Left hindlimb (tissue), 1 donor: ENCODE data around the gene MYBPC3.
"Not testable (repeated sequence)": the region's sequence is repeated elsewhere in the genome, so short reads cannot be mapped to it uniquely, and the experiment has no call there.

Experiments used
- DNase-seq: peaks from one replicate; pipeline ENCODE4 v3.0.0-alpha.2; 2018

MYBPC3 gene

DNA sequence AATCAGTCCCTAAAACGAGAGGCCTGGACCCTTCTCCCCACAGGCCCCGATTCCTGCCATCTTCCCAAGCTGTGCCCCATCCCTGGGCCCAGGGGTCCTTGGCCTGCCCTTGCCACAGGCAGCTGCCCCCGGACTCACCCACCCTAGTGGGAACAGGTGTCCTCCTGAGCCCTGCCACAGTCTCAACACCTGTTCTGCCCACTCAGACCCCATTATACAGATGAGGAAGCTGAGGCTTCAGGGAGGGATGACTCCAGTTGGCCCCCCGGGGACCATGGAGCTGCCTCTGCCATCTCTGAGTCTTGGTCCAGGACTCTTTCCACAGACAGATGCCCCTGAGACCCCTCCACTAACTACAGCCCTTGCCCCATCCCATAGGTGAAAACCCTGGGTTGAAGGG lies 15.9 kb downstream of the MYBPC3 start:
- DNase-seq: no peak

DNA sequence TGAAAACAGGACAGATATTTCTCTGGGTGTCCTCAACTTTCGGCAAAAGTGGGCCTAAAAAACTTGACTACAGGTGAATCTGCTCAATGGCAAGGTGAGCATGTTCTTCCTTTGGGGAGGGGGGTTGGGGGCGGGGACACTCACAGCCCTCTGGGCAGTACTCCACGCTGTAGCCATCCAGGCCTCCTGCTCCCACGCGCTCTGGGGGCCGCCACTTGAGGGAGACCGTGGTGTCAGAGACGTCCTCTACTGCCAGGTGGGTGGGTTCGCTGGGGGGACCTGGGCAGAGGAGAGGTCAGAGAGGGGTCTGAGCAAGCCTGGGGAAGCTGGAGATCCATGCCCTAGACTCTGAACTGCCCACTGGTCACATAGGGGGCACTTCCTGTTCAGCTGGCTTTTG lies 16.8 kb downstream of the MYBPC3 start:
- no peak for DNase-seq

DNA sequence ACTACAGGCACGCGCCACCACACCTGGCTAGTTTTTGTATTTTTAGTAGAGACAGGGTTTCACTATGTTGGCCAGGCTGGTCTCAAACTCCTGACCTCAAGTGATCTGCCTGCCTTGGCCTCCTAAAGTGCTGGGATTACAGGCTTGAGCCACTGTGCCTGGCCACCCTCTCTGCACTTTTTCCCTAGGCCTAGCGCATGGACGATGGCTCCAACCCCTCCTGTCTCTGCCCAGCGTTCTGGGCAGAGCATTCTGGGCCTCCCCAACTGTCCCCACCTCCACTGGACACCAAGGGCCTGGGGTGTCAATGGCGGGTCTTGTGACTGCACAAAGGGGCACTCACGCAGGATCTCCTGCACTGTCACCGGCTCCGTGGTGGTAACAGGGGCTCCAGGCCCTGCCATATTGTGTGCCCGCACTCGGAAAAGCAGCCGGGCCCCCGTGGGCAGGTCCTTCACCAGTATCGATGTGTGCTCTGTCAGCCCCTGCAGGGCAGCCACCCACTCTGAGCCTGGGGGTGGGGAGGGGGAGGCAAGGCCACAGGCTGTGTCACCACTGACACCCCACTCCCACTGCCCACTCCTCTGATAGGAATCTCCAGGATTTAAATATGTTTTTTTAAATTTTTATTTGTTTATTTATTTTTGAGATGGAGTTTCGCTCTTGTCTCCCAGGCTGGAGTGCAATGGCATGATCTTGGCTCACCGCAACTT lies 17.6 kb downstream of the MYBPC3 start:
- DNase-seq: not testable (repeated sequence)

DNA sequence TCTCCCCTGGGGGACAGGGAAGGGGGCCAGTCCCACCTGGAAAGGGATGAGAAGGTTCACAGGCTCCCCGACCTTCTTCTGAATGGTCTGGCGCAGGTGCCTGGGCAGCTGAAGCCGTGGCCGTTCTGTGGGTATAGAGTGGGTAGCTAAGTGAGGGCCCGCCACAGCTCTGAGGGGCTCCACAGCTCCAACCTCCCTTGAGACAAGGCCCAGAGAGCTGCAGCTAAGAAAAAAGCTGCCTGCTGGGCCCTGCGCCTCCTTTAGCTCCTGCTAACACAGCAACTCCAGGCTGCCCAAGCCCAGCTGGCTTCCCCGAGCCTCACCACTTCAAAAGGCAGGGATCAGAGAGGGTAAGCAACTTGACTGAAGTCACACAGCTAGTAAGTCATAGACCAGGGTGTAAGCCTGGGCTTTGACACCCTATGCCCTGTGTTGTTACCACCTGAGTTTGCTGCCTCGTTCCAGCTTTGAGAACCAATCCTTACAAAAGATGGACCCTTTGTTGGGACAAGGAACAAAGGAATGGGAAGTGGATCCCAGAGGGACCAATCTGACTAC lies 18.5 kb downstream of the MYBPC3 start:
- DNase-seq: no peak

DNA sequence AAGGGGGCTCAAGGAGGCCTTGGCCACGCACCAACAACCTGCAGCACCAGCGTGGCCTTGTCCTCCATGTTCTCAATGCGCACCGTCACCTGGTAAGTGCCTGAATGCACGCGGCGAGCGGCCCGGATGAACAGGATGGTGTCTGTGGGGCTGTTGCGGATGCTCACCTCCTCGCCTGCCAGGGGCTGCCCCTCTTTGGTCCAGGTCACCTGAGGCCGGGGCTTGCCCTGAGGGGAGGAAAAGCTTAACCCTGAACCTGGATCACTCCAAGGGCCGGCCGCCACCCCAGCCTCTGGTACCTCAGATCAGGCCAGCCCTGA lies 19.0 kb downstream of the MYBPC3 start:
- no peak for DNase-seq

DNA sequence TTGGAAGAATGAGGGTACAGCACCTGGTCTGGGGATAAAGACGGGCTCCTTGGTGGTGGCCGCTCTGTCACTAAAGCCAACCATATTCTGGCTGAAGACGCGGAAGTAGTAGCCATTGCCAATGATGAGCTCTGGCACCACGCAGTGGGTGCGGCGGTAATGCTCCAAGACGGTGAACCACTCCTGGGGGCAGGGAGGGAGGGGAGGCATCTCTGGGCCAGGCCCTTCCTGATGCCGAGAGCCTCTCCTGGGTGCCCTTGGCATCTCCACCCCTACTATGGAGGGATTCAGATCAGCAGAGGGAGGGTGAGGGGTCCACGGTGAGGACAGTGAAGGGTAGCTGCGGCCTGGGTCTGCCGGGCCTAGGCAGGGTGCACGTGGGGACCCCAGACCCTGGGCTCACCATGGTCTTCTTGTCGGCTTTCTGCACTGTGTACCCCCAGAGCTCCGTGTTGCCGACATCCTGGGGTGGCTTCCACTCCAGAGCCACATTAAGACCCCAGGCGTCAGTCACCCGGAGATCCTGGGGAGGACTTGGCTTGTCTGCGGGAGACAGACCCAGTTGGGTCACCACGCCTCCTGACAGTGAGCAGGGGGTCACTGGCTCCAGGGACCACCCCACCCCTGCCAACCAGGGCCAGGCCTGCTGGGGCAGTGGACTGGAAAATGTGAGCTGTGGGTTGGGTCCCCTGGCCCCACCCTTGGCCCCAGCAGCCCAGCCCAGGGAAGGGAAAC lies 19.5 kb downstream of the MYBPC3 start:
- DNase-seq: no peak

DNA sequence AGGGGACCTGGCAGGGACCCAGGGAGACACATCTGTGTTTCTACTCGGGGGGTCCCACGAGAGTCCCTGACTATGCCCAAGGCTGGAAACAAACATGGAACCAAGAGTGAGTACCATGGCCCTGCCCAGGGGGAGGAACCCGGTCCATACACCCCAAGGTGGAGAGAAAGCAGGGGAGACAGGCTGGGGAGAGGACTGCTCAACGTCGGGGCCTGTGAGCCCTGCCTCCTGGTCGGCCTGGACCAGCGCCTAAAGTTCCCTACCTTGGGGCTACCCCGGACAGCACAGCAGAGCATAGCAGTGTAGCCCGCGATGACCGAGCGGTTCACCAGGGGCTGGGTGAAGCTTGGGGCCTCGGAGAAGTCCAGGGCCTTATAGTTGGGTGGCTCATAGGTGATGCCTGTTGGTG lies 20.2 kb downstream of the MYBPC3 start:
- no peak for DNase-seq

DNA sequence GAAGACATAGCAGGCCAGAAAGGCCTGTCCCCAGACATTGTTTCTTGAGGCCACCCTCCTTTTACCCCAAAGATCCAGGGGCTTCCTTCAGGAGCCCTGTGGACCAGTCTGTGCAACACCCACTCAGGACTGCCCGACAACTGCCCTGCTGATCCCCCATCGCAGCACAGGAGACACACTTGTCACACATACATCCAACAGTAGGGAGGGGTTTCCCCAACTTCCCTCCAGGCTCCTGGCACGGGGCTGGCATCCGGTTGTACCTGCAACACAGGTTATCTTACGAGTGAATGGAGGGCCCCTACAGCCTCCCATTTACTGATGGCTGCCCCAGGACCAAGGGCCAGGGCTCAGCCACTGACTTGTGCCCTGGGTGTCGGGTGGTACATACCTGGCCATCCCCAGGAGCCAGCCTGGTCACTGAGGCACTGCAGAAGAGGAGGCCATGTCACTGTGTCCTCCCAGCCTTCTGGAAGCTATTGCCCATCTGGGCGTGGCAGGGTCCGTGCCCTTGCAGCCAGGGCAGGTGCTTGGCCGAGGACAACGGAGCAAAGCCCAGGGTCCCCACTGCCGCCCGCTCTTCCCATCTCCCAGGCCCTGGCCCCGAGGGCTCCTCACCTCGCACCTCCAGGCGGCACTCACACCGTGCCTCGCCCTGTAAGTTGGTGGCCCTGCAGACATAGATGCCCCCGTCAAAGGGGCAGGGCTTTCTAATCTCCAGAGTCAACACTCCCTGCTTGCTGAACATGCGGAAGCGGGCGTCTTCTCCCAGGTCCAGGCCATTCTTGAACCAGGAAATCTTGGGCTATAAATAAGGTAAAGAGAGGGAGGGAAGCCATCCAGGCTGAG lies 20.8 kb downstream of the MYBPC3 start:
- DNase-seq: no peak

DNA sequence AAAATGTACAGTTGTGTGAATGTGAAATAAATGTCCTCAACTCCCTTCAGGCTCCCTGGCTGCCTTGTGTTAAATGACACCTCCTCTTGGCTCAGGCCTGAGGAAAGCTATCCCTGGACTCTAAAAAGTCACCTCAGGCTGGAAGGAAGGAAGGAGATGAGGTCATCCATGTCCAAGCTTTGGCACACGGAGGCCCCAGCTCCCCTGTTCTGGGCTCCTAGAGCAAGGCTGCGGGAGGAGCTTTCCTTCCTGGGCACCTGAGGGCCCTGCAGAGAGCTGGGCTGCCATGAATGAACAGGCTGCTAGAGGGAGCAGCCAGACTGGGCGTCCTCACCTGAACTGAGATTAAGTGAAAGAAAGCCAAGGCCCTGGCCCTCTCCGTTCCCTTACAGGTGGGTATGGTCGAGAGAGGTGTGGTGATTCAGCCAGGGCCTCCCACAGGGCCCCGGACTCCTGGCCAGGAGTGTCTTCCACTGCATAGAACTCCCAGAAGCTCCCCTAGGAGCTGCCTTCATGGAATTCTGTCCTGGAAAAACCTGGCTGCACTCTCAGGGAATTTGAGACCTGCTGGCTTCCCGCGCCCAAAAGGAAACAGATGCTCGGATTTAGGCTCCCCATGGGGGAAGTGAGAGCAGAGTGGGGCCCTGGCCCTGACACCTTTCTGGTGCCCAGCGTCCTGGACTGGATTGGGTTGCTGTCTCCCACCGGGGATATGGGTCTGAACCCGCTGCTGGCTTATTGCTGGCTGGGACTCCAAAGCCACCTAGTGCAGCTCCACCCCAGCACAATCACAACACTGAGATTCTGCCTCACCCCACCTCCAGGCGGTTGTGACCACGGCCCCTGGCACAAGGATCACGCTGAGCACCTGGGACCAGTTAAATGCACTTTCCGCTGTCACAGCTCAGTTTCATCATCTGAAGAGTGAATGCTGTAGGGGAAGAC lies 22.2 kb downstream of the MYBPC3 start:
- no peak for DNase-seq

DNA sequence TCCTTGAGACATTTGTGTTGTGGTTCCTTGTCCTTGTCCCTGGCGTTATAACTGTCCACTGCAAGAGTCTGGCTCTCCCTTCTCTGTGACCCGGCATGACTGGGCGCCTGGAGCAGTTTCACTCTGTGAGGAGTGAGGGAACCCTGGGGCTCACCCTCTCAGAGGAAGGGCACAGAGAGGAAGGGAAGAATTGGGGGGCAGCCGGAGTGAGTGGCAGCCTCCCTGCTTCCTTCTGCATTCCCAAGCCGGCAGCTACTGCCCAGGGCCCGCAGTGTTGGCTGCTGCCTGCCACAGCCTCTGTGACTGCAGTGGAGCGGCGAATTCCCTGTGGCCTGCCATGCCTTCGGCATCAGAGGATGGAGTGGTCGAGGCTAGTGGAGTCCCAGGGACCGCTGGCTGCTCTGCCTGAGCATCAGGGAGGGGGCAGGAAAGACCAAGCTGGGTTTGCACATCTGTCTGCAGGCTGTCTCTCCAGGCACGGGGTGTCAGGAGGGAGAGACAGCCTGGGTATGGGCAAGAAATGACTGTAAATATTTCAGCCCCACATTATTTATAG lies 23.0 kb downstream of the MYBPC3 start:
- DNase-seq: no peak

DNA sequence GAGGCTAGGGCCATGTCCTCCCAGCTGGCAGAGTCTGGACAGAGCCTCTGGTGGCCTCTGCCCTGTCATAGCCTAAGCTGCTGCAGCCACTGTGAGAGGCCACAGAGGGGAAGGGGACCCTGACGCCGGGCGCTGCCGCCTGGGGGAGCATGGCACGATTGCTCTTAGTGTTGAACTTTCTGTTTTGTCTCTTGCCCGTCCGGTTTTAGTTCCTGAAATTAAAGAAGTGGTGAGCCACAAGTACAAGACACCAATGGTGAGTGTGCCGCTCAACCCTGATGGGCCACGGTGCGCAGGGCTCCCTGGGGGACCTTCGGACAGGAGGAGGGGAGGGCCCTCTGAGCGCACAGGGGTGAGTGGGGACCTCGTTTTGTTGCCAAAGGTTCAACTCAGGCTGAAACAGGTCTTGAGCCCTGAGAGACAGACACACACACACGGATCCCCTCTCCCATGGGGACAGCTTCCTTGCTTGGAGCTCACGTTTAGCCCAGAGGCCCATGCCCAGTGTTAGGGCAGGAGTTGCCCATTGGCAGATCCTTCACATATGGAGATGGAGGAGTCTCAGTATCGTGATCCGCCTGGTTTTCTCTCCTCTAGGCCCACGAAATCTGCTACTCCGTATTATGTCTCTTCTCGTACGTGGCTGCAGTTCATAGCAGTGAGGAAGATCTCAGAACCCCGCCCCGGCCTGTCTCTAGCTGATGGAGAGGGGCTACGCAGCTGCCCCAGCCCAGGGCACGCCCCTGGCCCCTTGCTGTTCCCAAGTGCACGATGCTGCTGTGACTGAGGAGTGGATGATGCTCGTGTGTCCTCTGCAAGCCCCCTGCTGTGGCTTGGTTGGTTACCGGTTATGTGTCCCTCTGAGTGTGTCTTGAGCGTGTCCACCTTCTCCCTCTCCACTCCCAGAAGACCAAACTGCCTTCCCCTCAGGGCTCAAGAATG lies 23.8 kb downstream of the MYBPC3 start:
- DNase-seq: no peak

DNA sequence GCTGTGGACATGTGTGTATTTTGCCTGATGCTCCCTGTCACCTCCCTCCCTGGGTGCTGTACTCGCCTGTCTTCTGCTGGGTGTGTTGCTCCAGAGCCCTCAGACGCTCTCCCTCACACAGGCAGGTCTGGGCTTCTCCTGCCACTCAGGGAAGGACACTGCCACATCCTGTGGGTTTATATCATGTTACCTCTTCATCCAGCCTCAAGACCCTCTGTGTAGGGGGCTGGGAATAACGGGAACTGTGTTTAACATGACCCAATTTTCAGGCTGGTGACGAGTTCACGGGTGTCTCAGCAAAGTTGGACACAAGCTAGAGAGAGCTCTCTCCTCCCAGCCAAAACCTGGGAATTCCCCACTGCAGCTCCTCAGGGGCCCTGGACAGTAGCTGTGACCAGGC lies 24.6 kb downstream of the MYBPC3 start:
- no peak for DNase-seq

DNA sequence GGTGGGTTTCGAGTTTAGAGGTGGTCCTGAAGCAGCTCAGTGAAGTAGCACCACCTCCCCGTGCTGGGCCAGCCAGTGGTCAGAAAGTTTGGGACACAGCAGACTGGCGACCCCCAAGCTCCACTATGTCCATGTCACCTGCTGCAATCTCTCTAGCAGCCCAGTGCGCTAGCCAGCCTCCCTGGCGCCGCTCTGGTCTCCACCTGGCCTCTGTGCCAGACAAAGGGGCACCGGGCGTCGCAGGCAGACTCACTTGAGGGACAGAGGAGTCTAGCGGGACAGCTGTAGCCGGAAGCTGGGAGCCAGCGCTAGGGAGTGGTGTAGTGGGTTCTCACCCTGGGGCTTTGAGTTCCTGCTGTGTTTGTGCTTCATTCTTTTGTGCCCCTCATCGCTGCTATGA lies 25.5 kb downstream of the MYBPC3 start:
- DNase-seq: no peak

DNA sequence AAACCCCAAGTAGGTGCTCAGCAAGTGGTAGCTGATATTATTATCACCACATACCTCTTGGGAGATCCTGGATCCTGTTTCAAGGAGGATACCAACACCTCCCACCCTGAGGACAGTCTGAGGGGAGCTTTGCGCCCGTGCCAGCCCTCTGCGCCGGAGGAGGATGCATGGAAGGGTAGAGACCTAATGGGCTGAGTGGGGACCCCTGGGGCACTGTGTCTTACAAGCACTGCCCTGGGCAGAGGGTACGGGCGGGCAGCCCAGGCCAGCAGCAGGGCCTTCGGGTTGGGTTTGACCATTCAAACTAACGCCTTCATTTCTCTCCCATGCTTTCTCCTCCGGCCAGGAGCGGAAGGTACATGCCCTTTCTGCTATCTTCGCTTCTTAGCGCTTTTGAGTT lies 26.3 kb downstream of the MYBPC3 start:
- no peak for DNase-seq

DNA sequence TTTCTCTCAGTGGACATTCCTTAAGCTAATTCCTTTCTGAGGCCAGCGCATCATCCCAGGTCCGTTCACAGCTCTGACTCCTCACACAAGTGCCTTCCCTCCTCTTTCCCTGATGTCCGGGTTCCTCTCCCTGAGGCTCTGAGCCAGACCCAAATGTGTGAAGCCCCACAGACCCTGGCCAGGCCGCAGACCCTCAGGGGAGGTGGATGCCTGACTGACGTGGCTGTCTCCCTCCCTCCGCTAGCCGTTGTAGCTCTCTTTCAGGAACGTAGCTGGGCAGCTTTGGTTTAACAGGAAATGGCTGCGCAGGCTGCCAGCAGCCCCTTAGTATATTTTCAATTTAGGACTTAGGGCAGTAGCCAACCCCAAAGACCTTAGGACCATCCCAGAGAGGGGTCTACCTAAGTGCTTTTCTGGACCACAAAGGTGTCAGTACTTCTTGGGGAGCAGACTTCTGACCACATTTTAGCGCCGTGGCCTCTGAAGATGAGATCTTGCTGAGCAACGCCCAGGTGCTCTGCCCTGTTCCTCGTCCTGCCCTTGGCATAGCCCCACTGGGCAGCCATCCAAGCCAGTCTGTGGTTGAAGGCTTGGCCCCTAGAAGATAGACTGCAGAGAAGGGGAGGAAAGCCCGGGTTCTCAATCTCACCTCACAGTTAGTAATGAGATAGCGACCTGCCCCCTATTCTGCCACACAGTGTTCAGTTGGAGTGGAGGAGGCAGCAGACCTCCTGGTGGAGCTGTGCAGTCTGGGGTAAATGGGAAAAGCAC lies 27.0 kb downstream of the MYBPC3 start:
- DNase-seq: no peak

DNA sequence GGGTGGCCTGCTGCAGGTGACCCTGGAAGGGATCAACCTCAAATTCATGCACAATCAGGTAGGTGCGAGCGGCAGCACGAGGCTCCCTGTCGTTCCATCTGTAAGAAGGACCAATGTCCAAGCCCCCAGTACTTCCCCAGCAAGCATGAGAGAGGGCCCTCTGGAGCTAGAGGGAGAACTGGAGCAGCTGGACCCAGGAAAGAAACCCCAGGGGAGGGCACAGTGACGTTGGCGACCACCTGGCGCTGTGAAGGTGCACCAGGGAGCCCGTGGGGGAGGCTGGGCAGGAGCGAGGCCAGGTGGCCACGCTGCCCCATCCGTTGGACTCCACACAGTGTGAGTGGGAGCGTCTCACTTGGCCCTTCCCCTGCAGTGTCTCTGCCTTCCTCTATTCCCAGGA lies 28.0 kb downstream of the MYBPC3 start:
- DNase-seq: no peak

DNA sequence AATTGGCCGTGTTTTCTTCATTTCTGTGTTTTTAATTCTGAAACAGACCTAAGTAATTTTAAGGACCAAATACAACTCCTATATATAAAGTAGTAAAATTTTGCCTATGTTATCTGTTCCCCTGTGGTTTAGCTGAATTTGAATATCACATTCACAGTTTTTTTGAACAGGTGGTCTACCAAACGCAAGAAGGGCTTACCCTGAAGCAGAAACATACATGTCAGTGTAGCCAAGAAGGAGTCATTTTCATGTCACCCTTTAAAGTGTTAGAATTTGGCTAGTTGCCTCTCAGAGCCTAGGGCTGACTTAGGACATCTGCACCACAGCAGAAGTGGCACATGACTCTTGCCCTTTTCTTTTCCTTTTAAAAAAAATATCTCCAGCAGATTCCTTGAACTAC lies 34.3 kb downstream of the MYBPC3 start:
- no peak for DNase-seq

DNA sequence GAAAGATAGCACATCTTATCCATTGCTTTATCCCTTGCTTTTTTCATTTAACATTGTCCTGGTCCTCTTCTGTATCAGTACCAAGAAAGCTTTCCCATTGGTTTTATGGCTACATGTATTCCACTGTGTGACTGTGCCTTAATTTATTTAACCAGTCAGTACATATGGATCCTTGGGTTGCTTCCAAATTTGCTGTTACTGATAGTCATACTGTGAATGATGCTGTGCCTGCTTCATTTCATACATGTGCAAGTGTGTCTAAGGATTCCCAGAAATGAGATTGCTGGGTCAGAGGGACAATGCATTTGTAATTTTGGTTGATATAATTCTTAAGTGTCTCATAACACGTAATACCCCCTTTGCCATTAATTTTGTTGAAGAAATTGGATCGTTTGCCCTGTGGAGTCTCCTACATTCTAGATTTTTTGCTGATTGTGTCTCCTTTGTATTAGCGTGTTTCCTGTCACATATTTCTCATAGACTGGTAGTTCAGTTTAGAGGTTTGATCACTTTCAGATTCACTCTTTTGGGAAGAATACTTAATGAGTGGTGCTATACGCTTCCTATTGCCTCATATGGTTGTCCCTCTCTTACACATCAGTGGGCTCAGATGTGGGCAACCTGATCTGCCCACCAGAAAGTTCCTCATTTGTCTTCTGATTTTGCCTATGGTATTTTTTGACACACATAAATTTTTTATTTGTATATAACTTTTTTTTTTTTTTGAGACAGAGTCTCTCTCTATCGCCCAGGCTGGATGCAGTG lies 35.3 kb downstream of the MYBPC3 start:
- no peak for DNase-seq

DNA sequence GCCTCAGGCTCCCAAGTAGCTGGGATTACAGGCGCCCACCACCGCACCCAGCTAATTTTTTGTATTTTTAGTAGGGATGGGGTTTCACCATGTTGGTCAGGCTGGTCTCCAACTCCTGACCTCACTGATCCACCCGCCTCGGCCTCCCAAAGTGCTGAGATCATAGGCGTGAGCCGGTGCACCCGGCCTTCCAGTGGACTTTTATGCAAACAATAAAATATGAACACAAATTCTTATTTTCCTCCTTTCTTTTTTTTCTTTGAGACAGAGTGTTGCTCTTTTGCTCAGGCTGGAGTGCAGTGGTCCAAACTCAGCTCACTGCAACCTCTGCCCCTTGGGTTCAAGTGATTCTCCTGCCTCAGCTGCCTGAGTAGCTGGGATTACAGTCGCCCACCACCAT lies 36.0 kb downstream of the MYBPC3 start:
- not testable (repeated sequence) for DNase-seq
